SK-MEL-5 (cell line): ENCODE data around the gene WRNIP1. TPM values are rescaled to one million over a fixed set of nuclear protein-coding genes. Genes with fewer than 3 reads are reported as not detected.

ENCODE experiments used
- DNase-seq: peaks from one replicate; pipeline ENCODE4 v3.0.0-alpha.2; 2016; ENCODE audit warnings: low read depth, low spot score
- in situ Hi-C: cut with HindIII; loops from 2 replicates; pipeline ENCODE4 v1.10.0; 2016; ENCODE audit warnings: low sequenced_read_pairs, high pct_unique_total_duplicates, low pct_unique_long_range_greater_than_20kb
- polyA plus RNA-seq, 2 experiments: library from polyadenylated mRNA; depleted of rRNA; stranded (reverse); fragments of >200 nt; gene quantifications; 2 replicates each; pipeline ENCODE4 v1.2.3, GENCODE V29; 2015
- total RNA-seq: library from RNA; depleted of rRNA; stranded (reverse); fragments of >200 nt; shearing (Covaris generic); gene quantifications from 2 replicates; pipeline ENCODE4 v1.2.3, GENCODE V29; 2014; rRNA removed

Gene WRNIP1
- 88.1 and 96.8 TPM in 2 replicates for total RNA-seq
- polyA plus RNA-seq (2015; cell fraction: cytosol; rRNA removed) = 82.1 and 88.4 TPM in 2 replicates
- polyA plus RNA-seq (2015; cell fraction: nucleus; rRNA removed) = 53.5 and 68.0 TPM in 2 replicates

DNA sequence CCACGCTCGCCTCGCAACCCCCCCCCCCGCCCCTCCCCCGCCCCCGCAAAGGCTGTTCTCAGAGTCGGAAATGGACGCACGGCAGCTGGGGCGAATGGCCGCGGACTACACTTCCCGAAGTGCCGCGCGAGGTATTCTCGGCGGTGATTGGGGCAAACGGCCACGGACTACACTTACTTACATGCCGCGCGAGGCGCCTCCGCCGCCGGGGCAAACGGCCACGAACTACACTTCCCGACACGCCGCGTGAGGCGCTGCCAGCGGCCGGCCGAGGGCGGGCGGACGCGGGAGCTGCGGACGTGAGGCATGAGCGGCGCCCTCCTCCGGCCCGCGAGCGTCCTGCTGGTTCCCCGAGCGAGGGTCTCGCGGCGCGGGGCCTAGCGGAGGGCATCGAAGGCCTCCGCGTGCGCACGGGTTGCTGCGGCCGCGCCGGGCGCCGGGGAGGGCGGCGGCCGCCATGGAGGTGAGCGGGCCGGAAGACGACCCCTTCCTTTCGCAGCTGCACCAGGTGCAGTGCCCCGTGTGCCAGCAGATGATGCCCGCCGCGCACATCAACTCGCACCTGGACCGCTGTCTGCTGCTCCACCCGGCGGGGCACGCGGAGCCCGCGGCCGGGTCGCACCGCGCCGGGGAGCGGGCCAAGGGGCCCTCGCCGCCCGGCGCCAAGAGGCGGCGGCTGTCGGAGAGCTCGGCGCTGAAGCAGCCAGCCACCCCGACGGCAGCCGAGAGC lies at the start of gene WRNIP1:
Gene WRNIP1 (plus strand): TSS at position 228 of the 730 bp plus-strand sequence. CDS start 230 bp downstream, at position 458.
- in situ Hi-C loops = no loop called here
- DNase-seq = peak; percentile 100

GRCh38 chr6:2715737-2716136 lies 49.5 kb upstream of the WRNIP1 start:
- DNase-seq = no peak
- in situ Hi-C loops = no loop called here

GRCh38 chr6:2716936-2717700 lies 48.1 kb upstream of the WRNIP1 start:
- no peak for DNase-seq
- in situ Hi-C loops = no loop called here

DNA sequence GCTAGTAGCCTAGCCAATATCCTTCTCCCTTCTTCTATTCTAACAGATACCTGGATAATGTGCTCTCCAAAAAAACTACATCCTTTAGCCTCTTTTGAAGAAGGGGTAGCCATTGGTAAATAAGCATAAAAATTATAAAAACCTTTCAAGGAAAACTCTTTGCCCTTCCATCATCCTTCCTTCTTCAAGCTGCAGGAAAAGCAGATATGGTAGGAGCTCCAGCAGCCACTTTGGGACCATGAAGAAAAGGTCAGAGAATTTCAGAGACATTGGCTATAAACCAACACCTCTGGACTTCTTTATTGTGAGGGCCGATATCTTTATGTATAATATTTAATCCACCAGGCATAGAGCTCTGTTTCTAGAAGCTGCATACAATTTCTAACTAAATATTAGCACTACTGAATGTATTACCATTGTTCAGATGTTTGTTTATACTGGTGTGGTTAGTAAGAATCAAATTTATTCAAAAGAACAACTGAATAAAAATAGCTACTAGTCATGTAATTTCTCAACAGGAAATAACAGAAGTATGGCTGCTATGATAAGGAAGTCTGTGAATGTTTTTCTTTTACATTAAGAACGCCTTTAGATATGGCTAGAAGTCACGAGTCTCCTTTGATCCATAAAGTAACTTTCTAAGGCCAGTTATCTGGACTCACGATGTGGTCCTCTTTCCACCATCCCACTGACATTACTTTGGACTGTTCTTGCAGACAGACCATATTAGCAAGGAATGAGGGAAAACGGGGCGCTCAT lies 46.7 kb upstream of the WRNIP1 start:
- in situ Hi-C loops = no loop called here
- no peak for DNase-seq

DNA sequence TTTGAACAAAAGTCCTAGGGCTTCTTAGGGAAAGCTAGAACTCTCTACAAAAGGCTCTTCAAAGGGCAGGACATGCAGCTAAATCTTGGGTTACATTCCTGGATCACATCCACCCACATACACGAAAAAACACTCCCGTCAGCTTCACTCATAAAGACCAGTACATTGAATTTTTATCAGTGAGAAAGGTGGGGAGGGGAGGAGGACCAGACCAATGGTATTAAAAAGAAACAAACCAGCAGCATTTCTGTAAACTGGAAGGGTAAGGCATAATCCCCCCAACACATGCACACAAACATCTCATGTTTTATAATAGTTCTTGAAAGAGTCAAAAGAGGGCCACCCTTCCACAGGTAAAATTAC lies 46.1 kb upstream of the WRNIP1 start:
- in situ Hi-C loops = no loop called here
- no peak for DNase-seq

DNA sequence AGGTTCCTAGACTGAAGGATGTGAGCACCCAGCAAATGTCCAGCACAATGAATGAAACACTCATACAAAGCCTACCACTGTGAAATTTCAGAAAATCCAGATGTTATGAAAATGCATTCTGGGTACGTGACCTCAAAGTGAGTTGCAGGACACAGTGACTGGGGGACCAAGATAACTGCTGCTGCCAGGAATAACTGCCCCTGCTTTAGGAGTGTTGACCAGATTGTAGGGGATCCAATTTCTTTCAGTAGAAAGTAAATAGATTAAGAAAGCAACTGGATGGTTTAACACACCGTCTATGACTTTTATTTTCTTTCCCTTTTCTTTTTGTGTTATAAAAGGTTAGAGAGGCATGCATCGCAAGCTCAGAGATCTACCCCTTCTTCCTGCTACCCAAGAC lies 44.0 kb upstream of the WRNIP1 start:
- in situ Hi-C loops = no loop called here

GRCh38 chr6:2725364-2725988 lies 39.7 kb upstream of the WRNIP1 start:
- no peak for DNase-seq
- in situ Hi-C loops = no loop called here

More for the DNA sequence above, 44.0 kb upstream of the WRNIP1 start:
- no peak for DNase-seq

DNA sequence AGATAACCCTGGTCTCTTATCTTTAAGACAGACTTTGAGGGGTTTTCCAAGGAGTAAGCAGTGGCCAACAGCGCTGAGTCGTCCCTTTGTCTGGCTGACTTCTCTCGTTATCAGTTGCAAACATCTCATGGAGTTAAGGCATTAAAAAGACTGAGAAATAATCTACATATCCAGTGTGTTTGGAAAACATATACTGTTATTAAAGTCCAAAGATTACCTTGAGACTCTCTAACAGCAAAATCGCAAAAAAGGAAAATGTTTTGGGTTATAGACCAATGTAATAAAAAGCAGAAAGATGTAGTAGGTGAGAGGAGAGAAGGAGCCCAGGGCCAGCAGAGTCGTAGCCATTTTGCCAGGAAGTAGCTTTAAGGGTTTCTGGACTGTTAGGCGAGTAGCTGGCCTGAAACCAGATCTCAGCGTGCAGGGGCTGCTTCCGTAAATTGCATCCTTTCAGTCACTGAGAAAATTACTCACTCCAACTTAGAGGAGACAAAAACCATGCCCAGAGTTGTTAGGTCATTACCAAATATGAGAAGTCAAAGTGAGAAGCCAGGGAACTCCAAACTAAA lies 39.1 kb upstream of the WRNIP1 start:
- in situ Hi-C loops = no loop called here
- no peak for DNase-seq

DNA sequence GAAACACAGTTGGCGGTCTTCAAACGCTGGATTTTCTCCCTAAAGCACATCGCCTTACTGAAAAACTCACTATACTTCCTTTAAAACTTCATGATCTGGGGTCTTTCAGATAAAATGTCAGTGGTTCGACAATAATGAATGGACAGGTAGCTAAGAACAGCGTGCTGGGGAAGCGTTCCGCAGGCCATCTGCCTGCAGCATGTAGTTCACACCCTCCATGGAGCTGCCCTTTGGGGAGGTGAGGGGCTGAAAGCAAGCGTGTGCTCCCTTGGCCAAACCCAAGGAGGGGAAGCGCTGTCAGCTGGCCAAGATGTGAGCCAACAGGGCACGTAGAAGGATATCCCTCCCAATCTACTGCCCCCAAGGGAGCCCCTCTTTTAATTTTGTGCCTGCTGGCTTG lies 35.3 kb upstream of the WRNIP1 start:
- in situ Hi-C loops = no loop called here
- no peak for DNase-seq

- in situ Hi-C loops = no loop called here
- peak; percentile 74 for DNase-seq
Observed at GRCh38 chr6:2730353-2731107, 34.7 kb upstream of the WRNIP1 start.

GRCh38 chr6:2731281-2731909 lies 33.8 kb upstream of the WRNIP1 start:
- DNase-seq = no peak
- in situ Hi-C loops = no loop called here

DNA sequence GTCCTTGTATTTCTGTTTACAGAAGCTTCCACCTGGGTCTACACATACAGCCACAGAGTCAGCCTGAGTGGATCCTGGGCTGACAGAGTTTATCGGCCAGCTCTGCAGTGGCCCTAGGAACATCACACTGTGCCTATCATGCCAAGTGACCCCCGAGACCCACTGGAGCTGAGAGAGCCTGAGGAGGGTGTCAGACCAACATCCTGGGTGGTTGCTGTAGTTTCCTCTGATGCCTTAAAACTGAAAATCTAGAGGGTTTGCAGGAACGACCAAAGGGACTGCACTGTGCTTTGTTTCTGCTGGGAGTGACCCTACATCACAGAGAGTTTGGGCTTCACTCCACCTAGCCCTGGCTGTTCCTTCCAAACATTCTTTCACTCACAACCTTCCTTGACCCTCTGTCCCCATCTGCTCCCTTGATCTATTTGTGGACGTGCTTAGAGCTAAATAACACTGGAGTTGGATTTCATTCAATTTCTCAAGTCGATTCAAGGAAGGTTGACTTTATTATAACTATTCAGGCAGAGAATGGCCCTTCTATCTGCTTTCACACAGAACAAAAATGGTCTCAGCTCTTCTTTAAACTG lies 32.6 kb upstream of the WRNIP1 start:
- no peak for DNase-seq
- in situ Hi-C loops = no loop called here

DNA sequence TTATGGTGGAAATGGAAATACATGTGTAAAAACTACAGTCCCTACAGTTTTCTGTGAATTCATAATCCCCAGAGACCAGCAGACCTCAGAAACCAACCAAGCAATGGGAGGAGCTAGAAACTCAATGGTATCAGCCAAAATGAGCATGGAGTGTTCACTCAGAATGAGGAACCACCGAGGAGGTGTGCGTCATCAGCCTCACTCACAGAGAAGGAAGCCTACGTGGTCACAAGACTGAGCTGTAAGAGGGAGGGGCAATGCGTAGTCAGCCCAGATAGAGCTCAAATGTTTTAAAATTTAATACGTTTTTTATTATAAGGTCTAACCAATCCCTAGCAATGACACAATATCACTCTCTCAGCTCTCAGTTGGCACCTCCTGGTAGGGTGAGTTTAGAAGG lies 31.9 kb upstream of the WRNIP1 start:
- in situ Hi-C loops = no loop called here
- no peak for DNase-seq

DNA sequence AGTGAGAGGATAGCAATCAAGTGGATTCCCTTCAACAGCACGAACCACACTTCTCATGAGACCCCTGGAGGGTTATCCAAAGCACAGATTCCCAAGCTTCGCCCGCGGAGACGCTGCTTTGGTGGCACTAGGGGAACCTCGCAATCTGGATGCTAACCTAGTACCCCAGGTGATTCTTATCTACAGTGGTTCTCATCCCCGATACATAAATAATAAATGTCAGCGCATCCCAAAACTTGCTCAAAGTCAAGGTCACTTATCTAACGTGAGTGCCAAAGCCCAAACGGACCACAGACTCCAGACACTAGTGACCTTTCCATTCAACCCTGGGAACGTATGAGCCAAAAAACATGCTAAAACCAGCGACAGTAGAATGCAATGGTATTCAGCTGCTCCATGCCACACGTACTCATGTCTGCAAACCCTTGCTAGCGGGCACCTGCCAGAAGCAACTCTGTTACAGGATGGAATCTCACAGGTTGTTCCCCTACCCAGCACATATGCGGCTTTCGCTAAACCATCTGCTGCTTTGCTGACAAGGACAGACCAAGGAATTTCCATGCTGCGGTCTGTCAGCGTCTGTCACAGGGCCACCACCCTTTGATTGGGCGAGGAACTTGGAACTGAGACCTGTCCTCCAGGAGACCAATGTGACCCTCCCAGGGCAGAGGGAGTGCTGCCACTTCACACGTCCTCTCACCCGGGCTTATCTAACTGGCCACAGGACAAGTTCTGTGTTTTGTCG lies 31.3 kb upstream of the WRNIP1 start:
- in situ Hi-C loops = no loop called here
- DNase-seq = no peak

DNA sequence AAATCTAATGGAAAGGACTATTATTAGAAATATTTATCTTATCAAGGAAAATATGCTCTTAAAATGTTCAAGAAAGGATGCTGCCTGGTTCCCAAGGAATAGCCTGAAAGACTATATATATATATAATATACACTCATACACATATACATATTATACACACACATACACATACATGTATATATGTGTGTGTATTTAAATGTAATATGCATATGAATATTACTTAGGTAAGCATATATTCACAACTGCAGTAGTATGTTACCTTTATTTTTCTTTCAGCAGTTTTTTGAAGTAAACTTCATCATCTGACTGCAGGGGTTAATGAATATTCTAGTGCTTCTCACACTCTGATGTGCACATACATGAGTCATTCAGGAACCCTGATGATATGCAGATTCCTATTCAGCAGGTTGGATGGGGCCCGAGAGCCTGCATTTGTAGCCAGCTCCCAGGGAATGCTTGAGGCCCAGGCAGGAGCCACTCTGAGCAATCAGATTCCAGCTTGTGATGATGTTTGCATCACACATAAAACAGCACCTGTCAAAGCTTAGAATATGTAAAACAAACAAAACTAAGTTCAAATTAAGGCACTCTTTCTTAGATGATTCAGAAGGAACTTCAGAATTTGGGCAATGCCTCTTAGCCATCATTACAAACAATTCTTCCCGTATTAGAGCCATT lies 30.6 kb upstream of the WRNIP1 start:
- in situ Hi-C loops = no loop called here
- DNase-seq = no peak
